ENCODE results near the gene ASB13. TPM values are rescaled to one million over a fixed set of nuclear protein-coding genes. Genes with fewer than 3 reads are reported as not detected.

Gene ASB13
- total and polyA plus RNA-seq, 2 of the 13 experiments (the other 11 are each of a cell fraction or from before 2014, with no cell fraction given) = 9.3 to 15.4 TPM

DNA sequence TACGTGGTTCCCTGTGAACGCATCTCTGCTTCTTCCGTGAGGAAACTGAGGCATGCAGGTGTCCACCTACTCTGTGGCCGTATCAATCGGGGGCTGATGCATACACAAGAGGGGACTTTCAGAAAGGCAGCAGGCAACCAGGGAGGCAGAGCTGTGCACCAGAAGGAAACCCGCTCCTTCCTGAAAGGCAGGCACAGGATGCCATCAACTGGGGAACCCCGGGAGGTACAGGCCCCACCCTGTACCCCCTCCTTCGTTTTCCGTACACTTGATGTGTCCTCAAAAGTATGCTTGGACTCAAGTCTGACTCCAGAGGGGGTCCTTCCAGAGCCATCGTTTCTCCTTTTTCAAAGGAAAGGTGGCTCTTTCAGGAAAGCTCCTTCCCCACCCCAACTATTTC lies 59.5 kb downstream of the ASB13 start (continued):
- TF ChIP-seq NR2F2 (IDR thresholded peaks at IDR 0.05; ENCODE audit: borderline replicate concordance, low read depth) = no peak
- no peak for TF ChIP-seq U2AF1 (optimal IDR thresholded peaks at IDR 0.05; ENCODE audit: low read depth, low read length)
- no peak for TF ChIP-seq ZNF644 (CRISPR knock-in tag; IDR thresholded peaks at IDR 0.05; ENCODE audit: low read depth)
- TF ChIP-seq ZBTB46 (CRISPR knock-in tag; IDR thresholded peaks at IDR 0.05; ENCODE audit: borderline replicate concordance) = no peak
- TF ChIP-seq, protein P1, sequence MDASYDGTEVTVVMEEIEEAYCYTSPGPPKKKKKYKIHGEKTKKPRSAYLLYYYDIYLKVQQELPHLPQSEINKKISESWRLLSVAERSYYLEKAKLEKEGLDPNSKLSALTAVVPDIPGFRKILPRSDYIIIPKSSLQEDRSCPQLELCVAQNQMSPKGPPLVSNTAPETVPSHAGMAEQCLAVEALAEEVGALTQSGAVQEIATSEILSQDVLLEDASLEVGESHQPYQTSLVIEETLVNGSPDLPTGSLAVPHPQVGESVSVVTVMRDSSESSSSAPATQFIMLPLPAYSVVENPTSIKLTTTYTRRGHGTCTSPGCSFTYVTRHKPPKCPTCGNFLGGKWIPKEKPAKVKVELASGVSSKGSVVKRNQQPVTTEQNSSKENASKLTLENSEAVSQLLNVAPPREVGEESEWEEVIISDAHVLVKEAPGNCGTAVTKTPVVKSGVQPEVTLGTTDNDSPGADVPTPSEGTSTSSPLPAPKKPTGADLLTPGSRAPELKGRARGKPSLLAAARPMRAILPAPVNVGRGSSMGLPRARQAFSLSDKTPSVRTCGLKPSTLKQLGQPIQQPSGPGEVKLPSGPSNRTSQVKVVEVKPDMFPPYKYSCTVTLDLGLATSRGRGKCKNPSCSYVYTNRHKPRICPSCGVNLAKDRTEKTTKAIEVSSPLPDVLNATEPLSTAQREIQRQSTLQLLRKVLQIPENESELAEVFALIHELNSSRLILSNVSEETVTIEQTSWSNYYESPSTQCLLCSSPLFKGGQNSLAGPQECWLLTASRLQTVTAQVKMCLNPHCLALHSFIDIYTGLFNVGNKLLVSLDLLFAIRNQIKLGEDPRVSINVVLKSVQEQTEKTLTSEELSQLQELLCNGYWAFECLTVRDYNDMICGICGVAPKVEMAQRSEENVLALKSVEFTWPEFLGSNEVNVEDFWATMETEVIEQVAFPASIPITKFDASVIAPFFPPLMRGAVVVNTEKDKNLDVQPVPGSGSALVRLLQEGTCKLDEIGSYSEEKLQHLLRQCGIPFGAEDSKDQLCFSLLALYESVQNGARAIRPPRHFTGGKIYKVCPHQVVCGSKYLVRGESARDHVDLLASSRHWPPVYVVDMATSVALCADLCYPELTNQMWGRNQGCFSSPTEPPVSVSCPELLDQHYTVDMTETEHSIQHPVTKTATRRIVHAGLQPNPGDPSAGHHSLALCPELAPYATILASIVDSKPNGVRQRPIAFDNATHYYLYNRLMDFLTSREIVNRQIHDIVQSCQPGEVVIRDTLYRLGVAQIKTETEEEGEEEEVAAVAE (CRISPR knock-in tag; IDR thresholded peaks at IDR 0.05; ENCODE audit: borderline replicate concordance) = no peak

DNA sequence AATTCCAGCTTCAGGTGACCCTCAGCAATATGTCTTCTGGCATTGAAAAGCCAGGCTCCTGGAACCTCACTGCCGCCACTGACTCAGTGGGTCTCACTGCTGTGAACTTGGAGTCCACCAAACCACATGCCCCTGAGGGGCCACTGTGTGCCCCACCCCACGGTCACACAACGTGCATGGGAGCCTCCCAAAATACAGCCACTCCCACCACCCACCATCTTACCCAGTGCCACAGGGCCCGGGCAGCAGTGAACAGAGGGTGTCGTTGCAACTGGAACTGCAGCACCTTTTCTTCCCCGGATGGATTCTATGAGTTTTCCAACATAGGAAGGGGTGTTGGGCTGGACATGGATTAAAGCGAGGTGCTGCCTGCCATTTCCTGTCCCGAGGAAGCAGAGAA lies 60.1 kb downstream of the ASB13 start:
- ATAC-seq = no peak
- intact Hi-C loops (cut with micrococcal nuclease; ENCODE audit: unreplicated experiment) = no loop called here
- CTCF ChIA-PET (ENCODE audit: low intra/inter-chr PET ratio, low total read pairs) = no interaction called here
- TF ChIP-seq TEAD3 (CRISPR knock-in tag; optimal IDR thresholded peaks at IDR 0.05; ENCODE audit: borderline replicate concordance) (no peak), HOXD1 (CRISPR knock-in tag; IDR thresholded peaks at IDR 0.05) (no peak), GLI4 (CRISPR knock-in tag; IDR thresholded peaks at IDR 0.05; ENCODE audit: borderline replicate concordance) (no peak), NFE2L1 (CRISPR knock-in tag; IDR thresholded peaks at IDR 0.05; ENCODE audit: borderline replicate concordance) (no peak), PHF21A (CRISPR knock-in tag; IDR thresholded peaks at IDR 0.05) (no peak), XRCC5 (optimal IDR thresholded peaks at IDR 0.05; ENCODE audit: low read length) (no peak)
- TF ChIP-seq, protein P2, sequence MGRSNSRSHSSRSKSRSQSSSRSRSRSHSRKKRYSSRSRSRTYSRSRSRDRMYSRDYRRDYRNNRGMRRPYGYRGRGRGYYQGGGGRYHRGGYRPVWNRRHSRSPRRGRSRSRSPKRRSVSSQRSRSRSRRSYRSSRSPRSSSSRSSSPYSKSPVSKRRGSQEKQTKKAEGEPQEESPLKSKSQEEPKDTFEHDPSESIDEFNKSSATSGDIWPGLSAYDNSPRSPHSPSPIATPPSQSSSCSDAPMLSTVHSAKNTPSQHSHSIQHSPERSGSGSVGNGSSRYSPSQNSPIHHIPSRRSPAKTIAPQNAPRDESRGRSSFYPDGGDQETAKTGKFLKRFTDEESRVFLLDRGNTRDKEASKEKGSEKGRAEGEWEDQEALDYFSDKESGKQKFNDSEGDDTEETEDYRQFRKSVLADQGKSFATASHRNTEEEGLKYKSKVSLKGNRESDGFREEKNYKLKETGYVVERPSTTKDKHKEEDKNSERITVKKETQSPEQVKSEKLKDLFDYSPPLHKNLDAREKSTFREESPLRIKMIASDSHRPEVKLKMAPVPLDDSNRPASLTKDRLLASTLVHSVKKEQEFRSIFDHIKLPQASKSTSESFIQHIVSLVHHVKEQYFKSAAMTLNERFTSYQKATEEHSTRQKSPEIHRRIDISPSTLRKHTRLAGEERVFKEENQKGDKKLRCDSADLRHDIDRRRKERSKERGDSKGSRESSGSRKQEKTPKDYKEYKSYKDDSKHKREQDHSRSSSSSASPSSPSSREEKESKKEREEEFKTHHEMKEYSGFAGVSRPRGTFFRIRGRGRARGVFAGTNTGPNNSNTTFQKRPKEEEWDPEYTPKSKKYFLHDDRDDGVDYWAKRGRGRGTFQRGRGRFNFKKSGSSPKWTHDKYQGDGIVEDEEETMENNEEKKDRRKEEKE (IDR thresholded peaks at IDR 0.05) = no peak
- TF ChIP-seq, protein P3, sequence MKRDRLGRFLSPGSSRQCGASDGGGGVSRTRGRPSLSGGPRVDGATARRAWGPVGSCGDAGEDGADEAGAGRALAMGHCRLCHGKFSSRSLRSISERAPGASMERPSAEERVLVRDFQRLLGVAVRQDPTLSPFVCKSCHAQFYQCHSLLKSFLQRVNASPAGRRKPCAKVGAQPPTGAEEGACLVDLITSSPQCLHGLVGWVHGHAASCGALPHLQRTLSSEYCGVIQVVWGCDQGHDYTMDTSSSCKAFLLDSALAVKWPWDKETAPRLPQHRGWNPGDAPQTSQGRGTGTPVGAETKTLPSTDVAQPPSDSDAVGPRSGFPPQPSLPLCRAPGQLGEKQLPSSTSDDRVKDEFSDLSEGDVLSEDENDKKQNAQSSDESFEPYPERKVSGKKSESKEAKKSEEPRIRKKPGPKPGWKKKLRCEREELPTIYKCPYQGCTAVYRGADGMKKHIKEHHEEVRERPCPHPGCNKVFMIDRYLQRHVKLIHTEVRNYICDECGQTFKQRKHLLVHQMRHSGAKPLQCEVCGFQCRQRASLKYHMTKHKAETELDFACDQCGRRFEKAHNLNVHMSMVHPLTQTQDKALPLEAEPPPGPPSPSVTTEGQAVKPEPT (CRISPR knock-in tag; IDR thresholded peaks at IDR 0.05; ENCODE audit: low read depth) = no peak

More for the DNA sequence above, 60.1 kb downstream of the ASB13 start:
- Histone ChIP-seq H3K36me3 (replicated peaks in 1 of 2; ENCODE audit: control insufficient read depth in 1 of 2, insufficient read depth in 2 of 2, low read length in 2 of 2) (no peaks in the 10 kb centered on the region), H3K4me2 (ENCODE audit: low read depth, low read length) (no peak overlapping the region), H3K27me3 (ENCODE audit: control insufficient read depth in 1 of 2, insufficient read depth in 2 of 2, low read length in 2 of 2) (no peaks in the 10 kb centered on the region), H3K79me2 (ENCODE audit: insufficient read depth, low read length) (no peaks in the 10 kb centered on the region), H3K4me3 (replicated peaks in 1 of 3; ENCODE audit: insufficient read depth in 1 of 3, low read depth in 2 of 3, low read length in 3 of 3) (no peak overlapping the region), H3K9ac (ENCODE audit: insufficient read depth, low read depth, low read length) (no peak overlapping the region), H3K4me1 (ENCODE audit: insufficient read depth, low read length) (peaks cover 81% of the 10 kb centered on the region), H3K27ac (ENCODE audit: extremely low read length, insufficient read depth, low read length) (no peak overlapping the region), H4K20me1 (ENCODE audit: insufficient read depth, low read length) (no peaks in the 10 kb centered on the region), H2AFZ (ENCODE audit: low read length) (no peak overlapping the region), H3K9me3 (ENCODE audit: low read length) (no peaks in the 10 kb centered on the region)
- WGBS (ENCODE audit: low lambda C conversion rate) = 76% methylated on average over 5 of the region's 8 CpGs
- no TSS peak for BruUV-seq (replicated peaks)
- POLR2A ChIA-PET = no interaction called here
- FAIRE-seq (no peak), DNase-seq (ENCODE audit: low spot score) (no peak)
- in situ Hi-C loops (cut with HindIII; ENCODE audit: extremely low pct_ligation_motif_present, low pct_unique_long_range_greater_than_20kb) = loop anchor here (25.0 kb wide), 1 partner anchor 794 kb away; no protein-coding TSS in a partner anchor
